WERI-Rb-1 (cell line): ENCODE data around the gene DHRS12.

Experiments used
- DNase-seq: peaks from one replicate; pipeline ENCODE4 v3.0.0-alpha.2; 2020
- H3K27ac ChIP-seq: fragments of 250-450 bp; sonication (Bioruptor Pico); 2 replicates; pipeline ENCODE4 v1.5.1; 2020; ENCODE audit warnings: mild to moderate bottlenecking, moderate library complexity
- H3K27me3 ChIP-seq: fragments of 250-450 bp; sonication (Bioruptor Pico); 2 replicates; pipeline ENCODE4 v1.5.1; 2021; ENCODE audit warnings: mild to moderate bottlenecking, low read depth, moderate library complexity; ENCODE audit not compliant: insufficient read depth, severe bottlenecking
- H3K36me3 ChIP-seq: fragments of 250-450 bp; sonication (Bioruptor Pico); 2 replicates; pipeline ENCODE4 v1.5.1; 2020; ENCODE audit warnings: mild to moderate bottlenecking, moderate library complexity
- H3K4me3 ChIP-seq: 2 replicates; pipeline ENCODE4 v1.5.1; 2011; ENCODE audit warnings: low read depth, mild to moderate bottlenecking, control low read depth, low read length
- H3K9me3 ChIP-seq: fragments of 250-450 bp; sonication (Bioruptor Pico); 2 replicates; pipeline ENCODE4 v1.5.1; 2021; ENCODE audit warnings: mild to moderate bottlenecking, moderate library complexity; ENCODE audit not compliant: severe bottlenecking
- CTCF ChIP-seq: IDR thresholded peaks from 2 replicates; pipeline ENCODE4 v1.5.1; 2011; ENCODE audit warnings: low read depth, mild to moderate bottlenecking, control low read depth, inconsistent platforms, low read length

The DHRS12 gene

GRCh38 chr13:51831519-51831918 is 27.6 kb upstream of the DHRS12 start:
- no peak for TF ChIP-seq CTCF
- DNase-seq: no peak
- no peak overlapping the region for H3K27ac ChIP-seq
- no peaks in the 10 kb centered on the region for H3K9me3 ChIP-seq
- no peaks in the 10 kb centered on the region for H3K27me3 ChIP-seq
- H3K4me3 ChIP-seq: no peak overlapping the region
- no peaks in the 10 kb centered on the region for H3K36me3 ChIP-seq

- H3K27ac ChIP-seq: no peak overlapping the region
- TF ChIP-seq CTCF: no peak
- no peaks in the 10 kb centered on the region for H3K36me3 ChIP-seq
- H3K27me3 ChIP-seq: no peaks in the 10 kb centered on the region
- no peak overlapping the region for H3K4me3 ChIP-seq
- no peaks in the 10 kb centered on the region for H3K9me3 ChIP-seq
- peak; percentile 21 for DNase-seq
Observed at GRCh38 chr13:51829568-51829899, 25.6 kb upstream of the DHRS12 start.

- H3K36me3 ChIP-seq: no peaks in the 10 kb centered on the region
- no peak for DNase-seq
- no peaks in the 10 kb centered on the region for H3K9me3 ChIP-seq
- H3K4me3 ChIP-seq: no peak overlapping the region
- H3K27me3 ChIP-seq: no peaks in the 10 kb centered on the region
- H3K27ac ChIP-seq: no peak overlapping the region
- no peak for TF ChIP-seq CTCF
Observed at GRCh38 chr13:51828730-51829567, 25.0 kb upstream of the DHRS12 start.

GRCh38 chr13:51827254-51827653 is 23.3 kb upstream of the DHRS12 start:
- no peak overlapping the region for H3K4me3 ChIP-seq
- no peaks in the 10 kb centered on the region for H3K27me3 ChIP-seq
- no peak overlapping the region for H3K27ac ChIP-seq
- TF ChIP-seq CTCF: no peak
- DNase-seq: no peak
- H3K36me3 ChIP-seq: no peaks in the 10 kb centered on the region
- H3K9me3 ChIP-seq: no peaks in the 10 kb centered on the region

- no peaks in the 10 kb centered on the region for H3K27me3 ChIP-seq
Observed at GRCh38 chr13:51826606-51827005, 22.6 kb upstream of the DHRS12 start.

More at GRCh38 chr13:51826606-51827005, 22.6 kb upstream of the DHRS12 start:
- no peaks in the 10 kb centered on the region for H3K36me3 ChIP-seq
- H3K4me3 ChIP-seq: no peak overlapping the region
- TF ChIP-seq CTCF: no peak
- no peak overlapping the region for H3K27ac ChIP-seq
- H3K9me3 ChIP-seq: no peaks in the 10 kb centered on the region
- no peak for DNase-seq
